Uterus (tissue), 4 donors: ENCODE results near the gene PLCZ1. TPM values are rescaled to one million over a fixed set of nuclear protein-coding genes. Genes with fewer than 3 reads are reported as not detected.

Source experiments
- DNase-seq, 2 donors: peaks; one replicate each; pipeline ENCODE4 v3.0.0-alpha.2; 2019 to 2020
- H3K27ac ChIP-seq, 2 donors: fragments of 200-600 bp; sonication (generic); 1 replicate in 1 of 2; 2 replicates in 1 of 2; pipeline ENCODE4 v1.5.1; 2016 to 2018
- H3K27me3 ChIP-seq, 2 donors: fragments of 200-600 bp; sonication (generic); one replicate each; pipeline ENCODE4 v1.5.1; 2018 to 2019; ENCODE audit warnings: control low read depth in 1 of 2
- H3K36me3 ChIP-seq, 2 donors: fragments of 200-600 bp; sonication (generic); one replicate each; pipeline ENCODE4 v1.5.1; 2019; ENCODE audit warnings: control low read depth in 1 of 2
- H3K4me1 ChIP-seq, 2 donors: fragments of 200-600 bp; sonication (generic); one replicate each; pipeline ENCODE4 v1.5.1; 2018 to 2019; ENCODE audit warnings: control low read depth in 1 of 2
- H3K4me3 ChIP-seq, 2 donors: fragments of 200-600 bp; sonication (generic); 1 replicate in 1 of 2; 2 replicates in 1 of 2; pipeline ENCODE4 v1.5.1; 2018 to 2019; ENCODE audit warnings: mild to moderate bottlenecking in 1 of 2
- H3K9me3 ChIP-seq, 2 donors: fragments of 200-600 bp; sonication (generic); one replicate each; pipeline ENCODE4 v1.5.1; 2019; ENCODE audit warnings: control low read depth in 1 of 2
- POLR2A ChIP-seq, 2 donors: fragments of 450-650 bp; IDR thresholded peaks; one replicate each; pipeline ENCODE4 v1.6.1; 2016; ENCODE audit warnings: antibody characterized with exemption in 2 of 2, mild to moderate bottlenecking in 1 of 2, moderate library complexity in 1 of 2
- intact Hi-C: fragments of 100-400 bp; cut with DNase I; formaldehyde crosslinking; loops from one replicate; pipeline ENCODE4 v1.15.1; 2023; ENCODE audit warnings: low total_unique reads
- total RNA-seq, 4 donors: library from RNA; depleted of rRNA in 3 of 4; stranded (reverse); fragments of >200 nt in 3 of 4; gene quantifications; one replicate each; pipeline versions ENCODE4 v1.1.0 to v1.2.4, GENCODE V29; 2014 to 2023
- TF ChIP-seq, protein P1 (sequence below), 4 experiments: fragments of 200-600 bp in 2 of 4; fragments of 450-650 bp in 2 of 4; sonication (generic) in 2 of 4; IDR thresholded peaks; one replicate each; pipeline ENCODE4 v1.5.1; 2016 to 2019; ENCODE audit warnings: antibody characterized with exemption in 4 of 4, mild to moderate bottlenecking in 2 of 4, moderate library complexity in 1 of 4
- donor health status: DM: yes; HTN: yes; CAD: no.

Gene PLCZ1
- total RNA-seq, 4 donors from 2014 or later: not detected

- TF ChIP-seq, protein P1, sequence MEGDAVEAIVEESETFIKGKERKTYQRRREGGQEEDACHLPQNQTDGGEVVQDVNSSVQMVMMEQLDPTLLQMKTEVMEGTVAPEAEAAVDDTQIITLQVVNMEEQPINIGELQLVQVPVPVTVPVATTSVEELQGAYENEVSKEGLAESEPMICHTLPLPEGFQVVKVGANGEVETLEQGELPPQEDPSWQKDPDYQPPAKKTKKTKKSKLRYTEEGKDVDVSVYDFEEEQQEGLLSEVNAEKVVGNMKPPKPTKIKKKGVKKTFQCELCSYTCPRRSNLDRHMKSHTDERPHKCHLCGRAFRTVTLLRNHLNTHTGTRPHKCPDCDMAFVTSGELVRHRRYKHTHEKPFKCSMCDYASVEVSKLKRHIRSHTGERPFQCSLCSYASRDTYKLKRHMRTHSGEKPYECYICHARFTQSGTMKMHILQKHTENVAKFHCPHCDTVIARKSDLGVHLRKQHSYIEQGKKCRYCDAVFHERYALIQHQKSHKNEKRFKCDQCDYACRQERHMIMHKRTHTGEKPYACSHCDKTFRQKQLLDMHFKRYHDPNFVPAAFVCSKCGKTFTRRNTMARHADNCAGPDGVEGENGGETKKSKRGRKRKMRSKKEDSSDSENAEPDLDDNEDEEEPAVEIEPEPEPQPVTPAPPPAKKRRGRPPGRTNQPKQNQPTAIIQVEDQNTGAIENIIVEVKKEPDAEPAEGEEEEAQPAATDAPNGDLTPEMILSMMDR (IDR thresholded peaks at IDR 0.05): no peak
- no peak for TF ChIP-seq POLR2A (IDR thresholded peaks at IDR 0.05)
These were observed 61.7 kb downstream of the PLCZ1 start for GRCh38 chr12:18676141-18676540.

GRCh38 chr12:18658829-18659228, 79.0 kb downstream of the PLCZ1 start:
- TF ChIP-seq POLR2A (IDR thresholded peaks at IDR 0.05): no peak
- TF ChIP-seq, protein P1 (IDR thresholded peaks at IDR 0.05): no peak
- DNase-seq: no peak
- H3K36me3 ChIP-seq: no peaks in the 10 kb centered on the region
- H3K27me3 ChIP-seq: no peaks in the 10 kb centered on the region
- intact Hi-C loops: no loop called here
- peaks cover 0 to 8% of the 10 kb centered on the region in 2 donors for H3K9me3 ChIP-seq
- no peak overlapping the region for H3K27ac ChIP-seq
- H3K4me1 ChIP-seq: no peaks in the 10 kb centered on the region
- H3K4me3 ChIP-seq: no peak overlapping the region

More at GRCh38 chr12:18676141-18676540, 61.7 kb downstream of the PLCZ1 start:
- H3K27ac ChIP-seq: no peak overlapping the region
- no peaks in the 10 kb centered on the region for H3K9me3 ChIP-seq
- intact Hi-C loops: no loop called here
- no peaks in the 10 kb centered on the region for H3K4me1 ChIP-seq
- no peaks in the 10 kb centered on the region for H3K36me3 ChIP-seq
- no peaks in the 10 kb centered on the region for H3K27me3 ChIP-seq
- DNase-seq: no peak
- no peak overlapping the region for H3K4me3 ChIP-seq

DNA sequence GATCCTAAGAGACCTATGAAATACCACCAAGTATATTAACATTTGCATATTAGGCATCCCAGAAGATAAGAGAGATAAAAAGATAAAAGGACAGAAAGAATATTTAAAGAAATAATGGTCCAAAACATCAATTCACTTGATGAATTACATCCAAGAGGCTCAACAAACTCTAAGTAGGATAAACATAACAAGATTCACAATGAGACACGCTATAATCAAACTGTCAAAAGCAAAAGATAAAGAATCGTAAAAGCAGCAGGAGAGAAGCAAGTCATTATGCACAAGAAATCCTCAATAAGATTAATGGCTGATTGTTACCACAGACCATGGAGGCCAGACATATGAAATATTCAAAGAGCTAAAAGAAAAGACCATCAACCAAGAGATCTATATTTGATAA, 79.6 kb downstream of the PLCZ1 start:
- intact Hi-C loops: no loop called here
- Histone ChIP-seq H3K27ac (no peak overlapping the region), H3K36me3 (no peaks in the 10 kb centered on the region), H3K9me3 (peaks cover 0 to 8% of the 10 kb centered on the region in 2 donors), H3K4me3 (no peak overlapping the region), H3K4me1 (no peaks in the 10 kb centered on the region), H3K27me3 (no peaks in the 10 kb centered on the region)
- no peak for TF ChIP-seq POLR2A (IDR thresholded peaks at IDR 0.05)
- TF ChIP-seq, protein P1 (IDR thresholded peaks at IDR 0.05): no peak
- DNase-seq: no peak

GRCh38 chr12:18655351-18655750, 82.5 kb downstream of the PLCZ1 start:
- TF ChIP-seq POLR2A (IDR thresholded peaks at IDR 0.05): no peak
- TF ChIP-seq, protein P1 (IDR thresholded peaks at IDR 0.05): no peak
- Histone ChIP-seq H3K27ac (no peak overlapping the region), H3K4me3 (no peak overlapping the region), H3K4me1 (no peaks in the 10 kb centered on the region), H3K36me3 (no peaks in the 10 kb centered on the region), H3K27me3 (no peaks in the 10 kb centered on the region), H3K9me3 (peaks cover 0 to 5% of the 10 kb centered on the region in 2 donors)
- no peak for DNase-seq
- intact Hi-C loops: no loop called here

GRCh38 chr12:18653465-18653864, 84.3 kb downstream of the PLCZ1 start:
- DNase-seq: no peak
- no peaks in the 10 kb centered on the region for H3K27me3 ChIP-seq
- intact Hi-C loops: no loop called here
- H3K4me3 ChIP-seq: no peak overlapping the region
- TF ChIP-seq POLR2A (IDR thresholded peaks at IDR 0.05): no peak
- TF ChIP-seq, protein P1 (IDR thresholded peaks at IDR 0.05): no peak
- no peaks in the 10 kb centered on the region for H3K36me3 ChIP-seq
- no peaks in the 10 kb centered on the region for H3K9me3 ChIP-seq
- no peak overlapping the region for H3K27ac ChIP-seq
- H3K4me1 ChIP-seq: no peaks in the 10 kb centered on the region
